HTR-8/SVneo (cell line): ENCODE results near the gene EXD3.

Source experiments
- DNase-seq: peaks from one replicate; pipeline ENCODE4 v3.0.0; 2011; ENCODE audit warnings: low spot score, mixed read lengths; ENCODE audit not compliant: insufficient read length
- FAIRE-seq: peaks from 2 replicates; lab custom pipeline; 2011; peaks lifted over from hg19 to GRCh38; lab: Jason Lieb, UNC

The EXD3 gene

GRCh38 chr9:137303893-137304382 is 119.0 kb downstream of the EXD3 start:
- no peak for FAIRE-seq

GRCh38 chr9:137303151-137303892 is 119.6 kb downstream of the EXD3 start:
- no peak for DNase-seq
- FAIRE-seq: no peak

More at GRCh38 chr9:137303893-137304382, 119.0 kb downstream of the EXD3 start:
- no peak for DNase-seq

GRCh38 chr9:137302449-137303150 is 120.4 kb downstream of the EXD3 start:
- DNase-seq (peak; percentile 49), FAIRE-seq (no peak)

GRCh38 chr9:137302118-137302448 is 120.9 kb downstream of the EXD3 start, which contains the start of gene NRARP:
Gene NRARP (minus strand): TSS chr9:137302271. CDS start chr9:137301928, 343 bp downstream.
- DNase-seq (peak; percentile 67), FAIRE-seq (no peak)

- DNase-seq (peak; percentile 49), FAIRE-seq (peak; percentile 55)
Observed at GRCh38 chr9:137301081-137301947, 121.6 kb downstream of the EXD3 start.

GRCh38 chr9:137300567-137301080 is 122.3 kb downstream of the EXD3 start:
- DNase-seq (no peak), FAIRE-seq (no peak)

- no peak for FAIRE-seq
- DNase-seq: no peak
Observed at GRCh38 chr9:137299938-137300337, 123.0 kb downstream of the EXD3 start.

GRCh38 chr9:137299203-137299565 is 123.8 kb downstream of the EXD3 start:
- FAIRE-seq: no peak
- DNase-seq: no peak

- no peak for FAIRE-seq
Observed at GRCh38 chr9:137298401-137299202, 124.4 kb downstream of the EXD3 start.

GRCh38 chr9:137297966-137298365 is 125.0 kb downstream of the EXD3 start:
- FAIRE-seq (no peak), DNase-seq (no peak)

More at GRCh38 chr9:137298401-137299202, 124.4 kb downstream of the EXD3 start:
- DNase-seq: no peak

- DNase-seq (no peak), FAIRE-seq (no peak)
Observed at GRCh38 chr9:137296670-137297664, 126.0 kb downstream of the EXD3 start.

GRCh38 chr9:137295849-137296669 is 126.9 kb downstream of the EXD3 start:
- FAIRE-seq (no peak), DNase-seq (no peak)

GRCh38 chr9:137295238-137295811 is 127.6 kb downstream of the EXD3 start:
- DNase-seq (peak; percentile 67), FAIRE-seq (no peak)

GRCh38 chr9:137294681-137295237 is 128.2 kb downstream of the EXD3 start:
- FAIRE-seq (no peak), DNase-seq (no peak)

GRCh38 chr9:137294091-137294680 is 128.8 kb downstream of the EXD3 start:
- no peak for FAIRE-seq

GRCh38 chr9:137293482-137294090 is 129.4 kb downstream of the EXD3 start:
- DNase-seq (no peak), FAIRE-seq (no peak)

More at GRCh38 chr9:137294091-137294680, 128.8 kb downstream of the EXD3 start:
- no peak for DNase-seq
